Karpas-422 (cell line): ENCODE data around the gene COA1. TPM values are rescaled to one million over a fixed set of nuclear protein-coding genes. Genes with fewer than 3 reads are reported as not detected.
"Not testable (repeated sequence)": the region's sequence is repeated elsewhere in the genome, so short reads cannot be mapped to it uniquely, and the experiment has no call there.

Experiments used
- DNase-seq: peaks from one replicate; pipeline ENCODE4 v3.0.0-alpha.2; 2015
- H2AFZ ChIP-seq: fragments of 200-600 bp; sonication (generic); 2 replicates; pipeline ENCODE4 v1.6.1; 2014; ENCODE audit warnings: antibody characterized with exemption, low read length, mixed read lengths
- H3K27ac ChIP-seq: fragments of 200-600 bp; sonication (generic); 2 replicates; pipeline ENCODE4 v1.5.1; 2014; ENCODE audit warnings: mild to moderate bottlenecking, low read length, moderate library complexity
- H3K27me3 ChIP-seq: fragments of 200-600 bp; sonication (generic); 2 replicates; pipeline ENCODE4 v1.6.1; 2014; ENCODE audit warnings: low read length, mixed read lengths
- H3K36me3 ChIP-seq: fragments of 200-600 bp; sonication (generic); 2 replicates; pipeline ENCODE4 v1.6.1; 2014; ENCODE audit warnings: low read length, mixed read lengths; ENCODE audit not compliant: insufficient read depth
- H3K4me1 ChIP-seq: fragments of 200-600 bp; sonication (generic); 2 replicates; pipeline ENCODE4 v1.6.1; 2014; ENCODE audit warnings: mild to moderate bottlenecking, low read length, mixed read lengths
- H3K4me2 ChIP-seq: fragments of 200-600 bp; sonication (generic); 2 replicates; pipeline ENCODE4 v1.6.1; 2014; ENCODE audit warnings: low read length, low read depth, mild to moderate bottlenecking; ENCODE audit not compliant: poor library complexity, severe bottlenecking
- H3K4me3 ChIP-seq: fragments of 200-600 bp; sonication (generic); 2 replicates; pipeline ENCODE4 v1.5.1; 2014; ENCODE audit warnings: mild to moderate bottlenecking, antibody characterized with exemption, low read length, mixed read lengths
- H3K79me2 ChIP-seq: fragments of 200-600 bp; sonication (generic); 2 replicates; pipeline ENCODE4 v1.6.1; 2014; ENCODE audit warnings: mild to moderate bottlenecking, low read length, mixed read lengths
- H3K9ac ChIP-seq: fragments of 200-600 bp; sonication (generic); 2 replicates; pipeline ENCODE4 v1.6.0; 2014; ENCODE audit warnings: low read length
- H3K9me2 ChIP-seq: fragments of 200-600 bp; sonication (generic), shearing (Covaris generic); replicated peaks from 2 replicates; pipeline ENCODE4 v1.6.0; 2014; ENCODE audit warnings: mild to moderate bottlenecking, low read length, moderate library complexity; ENCODE audit not compliant: insufficient read depth
- H3K9me3 ChIP-seq: fragments of 300-700, 200-600 bp; sonication (generic); 2 replicates; pipeline ENCODE4 v1.6.1; 2014; ENCODE audit warnings: low read length, mixed read lengths
- H4K20me1 ChIP-seq: fragments of 200-600 bp; sonication (generic); 2 replicates; pipeline ENCODE4 v1.6.1; 2014; ENCODE audit warnings: mild to moderate bottlenecking, antibody characterized with exemption, low read length, low read depth; ENCODE audit not compliant: insufficient read depth
- total RNA-seq: library from RNA; depleted of rRNA; stranded (reverse); fragments of >200 nt; shearing (Covaris generic); gene quantifications from 2 replicates; pipeline ENCODE4 v1.2.3, GENCODE V29; 2014; ENCODE audit warnings: low replicate concordance

Gene COA1
- total RNA-seq, 1 experiment from 2014 or later = 60.2 TPM

- Histone ChIP-seq H3K4me3 (no peak overlapping the region), H3K27me3 (no peaks in the 10 kb centered on the region)
These were observed 34.0 kb downstream of the COA1 start for GRCh38 chr7:43695365-43695764.

GRCh38 chr7:43694399-43694748, 34.9 kb downstream of the COA1 start:
- H3K36me3 ChIP-seq = no peaks in the 10 kb centered on the region
- H4K20me1 ChIP-seq = peaks cover 61% of the 10 kb centered on the region
- peaks cover 12% of the 10 kb centered on the region for H3K4me1 ChIP-seq
- H3K27ac ChIP-seq = no peak overlapping the region
- no peaks in the 10 kb centered on the region for H3K27me3 ChIP-seq
- H2AFZ ChIP-seq = no peak overlapping the region
- DNase-seq = no peak
- no peaks in the 10 kb centered on the region for H3K9me3 ChIP-seq
- no peak overlapping the region for H3K4me3 ChIP-seq
- H3K4me2 ChIP-seq = no peak overlapping the region
- H3K9ac ChIP-seq = no peak overlapping the region
- no peaks in the 10 kb centered on the region for H3K9me2 ChIP-seq
- H3K79me2 ChIP-seq = peaks cover 93% of the 10 kb centered on the region

More at GRCh38 chr7:43695365-43695764, 34.0 kb downstream of the COA1 start:
- peaks cover 66% of the 10 kb centered on the region for H4K20me1 ChIP-seq
- no peaks in the 10 kb centered on the region for H3K9me2 ChIP-seq
- H3K4me2 ChIP-seq = no peak overlapping the region
- H3K9ac ChIP-seq = no peak overlapping the region
- no peaks in the 10 kb centered on the region for H3K36me3 ChIP-seq
- no peak overlapping the region for H2AFZ ChIP-seq
- peaks cover 89% of the 10 kb centered on the region for H3K79me2 ChIP-seq
- peaks cover 20% of the 10 kb centered on the region for H3K4me1 ChIP-seq
- H3K9me3 ChIP-seq = no peaks in the 10 kb centered on the region
- no peak for DNase-seq
- H3K27ac ChIP-seq = no peak overlapping the region

- DNase-seq = no peak
- H3K79me2 ChIP-seq = peaks cover 93% of the 10 kb centered on the region
- no peaks in the 10 kb centered on the region for H3K9me2 ChIP-seq
- no peaks in the 10 kb centered on the region for H3K9me3 ChIP-seq
- H3K9ac ChIP-seq = no peak overlapping the region
- H3K27me3 ChIP-seq = no peaks in the 10 kb centered on the region
- no peak overlapping the region for H3K4me2 ChIP-seq
- no peak overlapping the region for H3K27ac ChIP-seq
- H3K36me3 ChIP-seq = no peaks in the 10 kb centered on the region
- peaks cover 58% of the 10 kb centered on the region for H4K20me1 ChIP-seq
- peaks cover 8% of the 10 kb centered on the region for H3K4me1 ChIP-seq
- H2AFZ ChIP-seq = no peak overlapping the region
- no peak overlapping the region for H3K4me3 ChIP-seq
These were observed 35.5 kb downstream of the COA1 start for GRCh38 chr7:43693687-43694398.

- no peaks in the 10 kb centered on the region for H3K4me1 ChIP-seq
- no peak for DNase-seq
These were observed 36.5 kb downstream of the COA1 start for GRCh38 chr7:43692582-43693373.

GRCh38 chr7:43691611-43692010, 37.7 kb downstream of the COA1 start:
- no peaks in the 10 kb centered on the region for H3K9me2 ChIP-seq
- no peaks in the 10 kb centered on the region for H3K36me3 ChIP-seq
- H3K27ac ChIP-seq = no peak overlapping the region
- H3K27me3 ChIP-seq = no peaks in the 10 kb centered on the region
- H3K4me1 ChIP-seq = no peaks in the 10 kb centered on the region
- peaks cover 47% of the 10 kb centered on the region for H4K20me1 ChIP-seq
- H3K9ac ChIP-seq = no peak overlapping the region
- no peak overlapping the region for H3K4me3 ChIP-seq
- no peak for DNase-seq
- no peak overlapping the region for H3K4me2 ChIP-seq
- no peaks in the 10 kb centered on the region for H3K9me3 ChIP-seq
- no peak overlapping the region for H2AFZ ChIP-seq
- peaks cover 93% of the 10 kb centered on the region for H3K79me2 ChIP-seq

More at GRCh38 chr7:43692582-43693373, 36.5 kb downstream of the COA1 start:
- H3K27me3 ChIP-seq = no peaks in the 10 kb centered on the region
- no peaks in the 10 kb centered on the region for H3K36me3 ChIP-seq
- no peaks in the 10 kb centered on the region for H3K9me2 ChIP-seq
- no peak overlapping the region for H3K9ac ChIP-seq
- H3K79me2 ChIP-seq = peaks cover 92% of the 10 kb centered on the region
- H4K20me1 ChIP-seq = peaks cover 51% of the 10 kb centered on the region
- H3K27ac ChIP-seq = no peak overlapping the region
- H3K9me3 ChIP-seq = no peaks in the 10 kb centered on the region
- no peak overlapping the region for H3K4me3 ChIP-seq
- no peak overlapping the region for H3K4me2 ChIP-seq
- no peak overlapping the region for H2AFZ ChIP-seq

GRCh38 chr7:43689115-43689514, 40.2 kb downstream of the COA1 start:
- peaks cover 91% of the 10 kb centered on the region for H3K79me2 ChIP-seq
- H4K20me1 ChIP-seq = peaks cover 39% of the 10 kb centered on the region
- no peaks in the 10 kb centered on the region for H3K36me3 ChIP-seq
- H3K9me2 ChIP-seq = no peaks in the 10 kb centered on the region
- no peak overlapping the region for H3K4me2 ChIP-seq
- H2AFZ ChIP-seq = no peak overlapping the region
- no peak overlapping the region for H3K9ac ChIP-seq
- no peaks in the 10 kb centered on the region for H3K27me3 ChIP-seq
- H3K27ac ChIP-seq = no peak overlapping the region
- H3K9me3 ChIP-seq = no peaks in the 10 kb centered on the region
- H3K4me3 ChIP-seq = no peak overlapping the region
- DNase-seq = no peak
- H3K4me1 ChIP-seq = no peaks in the 10 kb centered on the region

GRCh38 chr7:43687866-43688265, 41.5 kb downstream of the COA1 start:
- not testable (repeated sequence) for H3K27me3 ChIP-seq, H3K27ac ChIP-seq, H3K9me2 ChIP-seq, H3K9me3 ChIP-seq, H3K36me3 ChIP-seq, H3K4me1 ChIP-seq, H3K9ac ChIP-seq, H2AFZ ChIP-seq, DNase-seq, H3K4me3 ChIP-seq, H3K4me2 ChIP-seq
- Histone ChIP-seq H4K20me1 (peaks cover 30% of the 10 kb centered on the region), H3K79me2 (peaks cover 91% of the 10 kb centered on the region)

- H4K20me1 ChIP-seq = peaks cover 25% of the 10 kb centered on the region
- no peak for DNase-seq
- no peak overlapping the region for H3K27ac ChIP-seq
- H3K9ac ChIP-seq = no peak overlapping the region
- H2AFZ ChIP-seq = no peak overlapping the region
- H3K4me3 ChIP-seq = no peak overlapping the region
- H3K4me1 ChIP-seq = no peaks in the 10 kb centered on the region
- H3K79me2 ChIP-seq = peaks cover 91% of the 10 kb centered on the region
- no peaks in the 10 kb centered on the region for H3K9me2 ChIP-seq
- no peaks in the 10 kb centered on the region for H3K27me3 ChIP-seq
- no peaks in the 10 kb centered on the region for H3K9me3 ChIP-seq
- H3K4me2 ChIP-seq = no peak overlapping the region
- no peaks in the 10 kb centered on the region for H3K36me3 ChIP-seq
These were observed 42.3 kb downstream of the COA1 start for GRCh38 chr7:43686991-43687390.
